K562 (cell line): Measurements from ENCODE around the gene ELAC1. TPM values are rescaled to one million over a fixed set of nuclear protein-coding genes. Genes with fewer than 3 reads are reported as not detected.

Experiments
- ATAC-seq: fragments of 200-7000 bp; cut with Tn5 transposase; 3 replicates; pipeline ENCODE4 v1.9.1; 2020; ENCODE audit warnings: moderate library complexity
- BruUV-seq: library from RNA; stranded (reverse); fragments of 400-500 nt; replicated peaks from 2 replicates; lab custom pipeline; 2021; lab: Mats Ljungman, UMichigan
- CTCF ChIA-PET: fragments of 300-600 bp; formaldehyde crosslinking; extraction: SDS; loops from one replicate; lab custom pipeline; 2021; ENCODE audit warnings: low intra/inter-chr PET ratio; lab: Yijun Ruan, JAX
- POLR2A ChIA-PET: fragments of 300-600, 350-650 bp; sonication (Branson Sonifier 250); formaldehyde crosslinking; extraction: SDS; loops from one replicate; lab custom pipeline; 2021; ENCODE audit warnings: antibody characterized with exemption, inconsistent platforms; lab: Yijun Ruan, JAX
- DNase-seq, 4 experiments: peaks; one replicate each; pipeline versions ENCODE4 v3.0.0 to v3.0.0-alpha.2; 2011 to 2018; ENCODE audit warnings: low spot score in 3 of 4, mixed read lengths in 3 of 4; ENCODE audit errors: extremely low read depth in 1 of 4
- FAIRE-seq: peaks from 2 replicates; lab custom pipeline; 2011; peaks lifted over from hg19 to GRCh38; lab: Jason Lieb, UNC
- H2AFZ ChIP-seq: 2 replicates; pipeline ENCODE4 v1.6.0; 2011; ENCODE audit warnings: low read depth, low read length, control low read depth, inconsistent platforms
- H3K27ac ChIP-seq: fragments of 200-600 bp; 3 replicates; pipeline ENCODE4 v1.8.0; 2011; ENCODE audit warnings: low read depth, mild to moderate bottlenecking, control low read depth, inconsistent platforms, low read length, moderate library complexity, mixed read lengths; ENCODE audit errors: extremely low read depth
- H3K27me3 ChIP-seq, 2 experiments: fragments of 300-600 bp in 1 of 2; 2 replicates in 1 of 2; 3 replicates in 1 of 2; pipeline versions ENCODE4 v1.6.0 to v1.8.0; 2011; ENCODE audit warnings: inconsistent platforms in 2 of 2, low read length in 2 of 2, mild to moderate bottlenecking in 1 of 2, mixed read lengths in 1 of 2, moderate library complexity in 1 of 2; ENCODE audit not compliant: control insufficient read depth in 2 of 2, insufficient read depth in 2 of 2
- H3K36me3 ChIP-seq: fragments of 300-600 bp; 3 replicates; pipeline ENCODE4 v1.8.0; 2011; ENCODE audit warnings: mild to moderate bottlenecking, low read length, inconsistent platforms; ENCODE audit not compliant: control insufficient read depth, insufficient read depth
- H3K4me1 ChIP-seq, 2 experiments: fragments of 200-600 bp in 1 of 2; replicated peaks in 1 of 2; 2 replicates in 1 of 2; 3 replicates in 1 of 2; pipeline versions ENCODE4 v1.5.1 to v1.8.0; 2011; ENCODE audit warnings: inconsistent platforms in 2 of 2, low read length in 2 of 2, mild to moderate bottlenecking in 1 of 2, mixed read lengths in 1 of 2, moderate library complexity in 1 of 2; ENCODE audit not compliant: control insufficient read depth in 2 of 2, insufficient read depth in 2 of 2
- H3K4me2 ChIP-seq: 2 replicates; pipeline ENCODE4 v1.6.1; 2011; ENCODE audit warnings: low read length, control low read depth, inconsistent platforms, mixed read lengths; ENCODE audit not compliant: insufficient read depth
- H3K4me3 ChIP-seq: fragments of 200-600 bp; sonication (generic), shearing (Covaris generic); 2 replicates; pipeline ENCODE4 v1.5.1; 2016; ENCODE audit warnings: control low read depth, inconsistent platforms
- H3K79me2 ChIP-seq: fragments of 200-600 bp; 3 replicates; pipeline ENCODE4 v1.8.0; 2011; ENCODE audit warnings: low read length, inconsistent platforms; ENCODE audit not compliant: control insufficient read depth, insufficient read depth
- H3K9ac ChIP-seq, 2 experiments: 2 replicates each; pipeline versions ENCODE4 v1.6.0 to v1.6.1; 2011; ENCODE audit warnings: low read depth in 2 of 2, low read length in 2 of 2, control low read depth in 1 of 2, inconsistent platforms in 1 of 2, mild to moderate bottlenecking in 1 of 2, mixed read lengths in 1 of 2; ENCODE audit not compliant: insufficient read depth in 1 of 2
- H3K9me1 ChIP-seq: one replicate; pipeline ENCODE4 v1.6.0; 2011; ENCODE audit warnings: inconsistent platforms, mild to moderate bottlenecking, low read length, moderate library complexity; ENCODE audit not compliant: control insufficient read depth, insufficient read depth
- H3K9me3 ChIP-seq: replicated peaks from 2 replicates; pipeline ENCODE4 v1.5.1; 2011; ENCODE audit warnings: low read depth, low read length, inconsistent platforms; ENCODE audit not compliant: control insufficient read depth, insufficient read depth
- H4K20me1 ChIP-seq: replicated peaks from 2 replicates; pipeline ENCODE4 v1.6.1; 2011; ENCODE audit warnings: low read length, inconsistent platforms, mixed read lengths; ENCODE audit not compliant: control insufficient read depth, insufficient read depth
- BDP1 ChIP-seq: IDR thresholded peaks from 3 replicates; pipeline ENCODE4 v1.6.1; 2011; ENCODE audit not compliant: insufficient read length, insufficient read depth
- CREBBP ChIP-seq: IDR thresholded peaks from one replicate; pipeline ENCODE4 v1.6.1; 2012; ENCODE audit warnings: low read depth, mild to moderate bottlenecking, control low read depth, inconsistent platforms, low read length
- IFI16 ChIP-seq: fragments of 250-450 bp; sonication (Bioruptor Pico); IDR thresholded peaks from 2 replicates; pipeline ENCODE4 v2.1.2; 2022; ENCODE audit warnings: mild to moderate bottlenecking, inconsistent platforms
- KAT7 ChIP-seq: sonication (generic); formaldehyde crosslinking; IDR thresholded peaks from 2 replicates; pipeline ENCODE4 v1.8.0; 2022; ENCODE audit warnings: missing genetic modification reagents, mild to moderate bottlenecking, borderline replicate concordance
- NCOA2 ChIP-seq, 2 experiments: fragments of 450-650 bp; IDR thresholded peaks; 2 replicates each; pipeline ENCODE4 v1.6.1; 2018; ENCODE audit warnings: mild to moderate bottlenecking in 2 of 2, moderate library complexity in 1 of 2; ENCODE audit not compliant: partially characterized antibody in 2 of 2
- NR2F6 ChIP-seq: fragments of 450-650 bp; formaldehyde crosslinking; IDR thresholded peaks from 2 replicates; pipeline ENCODE4 v1.4.0; 2020; ENCODE audit warnings: mild to moderate bottlenecking
- RAD51 ChIP-seq: fragments of 450-650 bp; IDR thresholded peaks from 2 replicates; pipeline ENCODE4 v1.7.1; 2016; ENCODE audit warnings: low read depth, mild to moderate bottlenecking, borderline replicate concordance
- SRSF9 ChIP-seq: fragments of 200-400 bp; formaldehyde crosslinking; IDR thresholded peaks from 2 replicates; pipeline ENCODE4 v1.6.1; 2017; ENCODE audit warnings: low read depth, low read length, borderline replicate concordance
- TFAM ChIP-seq: fragments of 250-450 bp; sonication (Bioruptor Pico); conservative IDR thresholded peaks from 2 replicates; pipeline ENCODE4 v1.5.0; 2021; ENCODE audit warnings: mild to moderate bottlenecking, moderate library complexity
- TOE1 ChIP-seq, 2 experiments: fragments of 450-650 bp in 1 of 2; sonication (generic) in 1 of 2; formaldehyde crosslinking in 1 of 2; IDR thresholded peaks; 2 replicates each; pipeline versions ENCODE4 v1.7.1 to v1.8.0; 2016 to 2022; ENCODE audit warnings: borderline replicate concordance in 2 of 2, mild to moderate bottlenecking in 2 of 2, antibody characterized with exemption in 1 of 2, inconsistent platforms in 1 of 2, low read depth in 1 of 2, missing genetic modification reagents in 1 of 2, moderate library complexity in 1 of 2
- U2AF1 ChIP-seq: fragments of 200-400 bp; formaldehyde crosslinking; optimal IDR thresholded peaks from 2 replicates; pipeline ENCODE3; 2017; ENCODE audit warnings: mild to moderate bottlenecking, low read depth, low read length, moderate library complexity
- ZNF12 ChIP-seq: sonication (generic); formaldehyde crosslinking; IDR thresholded peaks from 2 replicates; pipeline ENCODE4 v1.4.0; 2020; ENCODE audit warnings: mild to moderate bottlenecking, missing genetic modification reagents
- ZNF431 ChIP-seq: sonication (generic); formaldehyde crosslinking; IDR thresholded peaks from 2 replicates; pipeline ENCODE4 v1.8.0; 2022; ENCODE audit warnings: mild to moderate bottlenecking, missing genetic modification reagents
- WGBS: fragments of 100-300 bp; shearing (Covaris generic); methylation state at CpG from one replicate; pipeline ENCODE4 v1.1.6; 2016; ENCODE audit warnings: low coverage, mixed read lengths; ENCODE audit not compliant: insufficient coverage; ENCODE audit errors: missing lambda C conversion rate; 5-methylcytosine and 5-hydroxymethylcytosine counted together
- in situ Hi-C: fragments of 300-500 bp; cut with MboI; formaldehyde crosslinking; loops from 4 replicates; pipeline ENCODE4 v1.15.0; 2018; ENCODE audit warnings: inconsistent platforms, mixed read lengths
- intact Hi-C: fragments of 100-400 bp; cut with micrococcal nuclease; formaldehyde crosslinking; loops from 2 replicates; pipeline ENCODE4 v1.14.2; 2022
- polyA plus RNA-seq, 8 experiments: library from polyadenylated mRNA; depleted of rRNA in 4 of 8; stranded (reverse) in 5 of 8; unstranded in 3 of 8; fragments of >200 nt; fragmentation: Nextera tagmentation in 2 of 8; fragmentation: Illumina TruSeq in 1 of 8; extraction: Ambion mirVana in 2 of 8; extraction: Trizol in 1 of 8; gene quantifications; 2 replicates each; pipeline versions ENCODE4 v1.2.1 to v1.2.3, GENCODE V29; 2011 to 2014; ENCODE audit warnings: inconsistent platforms in 1 of 8, missing spikeins in 1 of 8
- total RNA-seq, 7 experiments: library from RNA; depleted of rRNA in 6 of 7; stranded (reverse); fragments of >200 nt in 6 of 7; fragmentation: Illumina TruSeq in 2 of 7; extraction: Trizol in 2 of 7; gene quantifications; 2 replicates each; pipeline versions ENCODE4 v1.2.1 to v1.2.3, GENCODE V29; 2011 to 2021; ENCODE audit warnings: low replicate concordance in 1 of 7
- TF ChIP-seq, protein P1 (sequence below): fragments of 450-650 bp; IDR thresholded peaks from 2 replicates; pipeline ENCODE4 v1.6.1; 2016; ENCODE audit warnings: low read depth, mild to moderate bottlenecking, moderate library complexity
- TF ChIP-seq, protein P2 (sequence below): sonication (generic); formaldehyde crosslinking; IDR thresholded peaks from 2 replicates; pipeline ENCODE4 v1.8.1; 2022; ENCODE audit warnings: missing genetic modification reagents
- TF ChIP-seq, protein P3 (sequence below): sonication (generic); formaldehyde crosslinking; IDR thresholded peaks from 2 replicates; pipeline ENCODE4 v1.8.1; 2023; ENCODE audit warnings: mild to moderate bottlenecking, missing genetic modification reagents
- TF ChIP-seq, protein P4 (sequence below): fragments of 450-650 bp; formaldehyde crosslinking; IDR thresholded peaks from 2 replicates; pipeline ENCODE4 v1.4.0; 2022; ENCODE audit warnings: missing genetic modification characterization

Gene ELAC1
- total and polyA plus RNA-seq, 9 of the 15 experiments (the other 6 are each of a cell fraction or from before 2014, with no cell fraction given), result 3.7 to 7.7 (median 4.9) TPM

DNA sequence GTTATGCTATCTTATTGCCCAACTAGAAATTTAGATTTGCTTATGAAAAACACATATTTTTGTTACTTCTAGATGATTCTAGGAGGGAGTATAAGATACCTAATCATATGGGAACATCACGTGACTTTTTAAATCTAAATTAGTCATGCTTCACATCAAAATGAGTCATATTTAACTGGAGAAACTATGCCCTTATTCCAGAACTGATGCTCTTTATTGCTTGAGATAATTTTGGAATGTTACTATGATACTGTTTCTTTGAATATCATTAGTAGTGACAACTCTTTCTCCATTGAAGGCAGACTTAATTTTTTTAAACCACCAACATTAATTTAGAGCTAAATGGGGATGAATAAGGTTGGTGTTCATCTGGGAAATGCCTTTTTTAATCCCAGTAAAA is 19.9 kb upstream of the ELAC1 start:
- in situ Hi-C loops, result no loop called here
- no peaks in the 10 kb centered on the region for H3K79me2 ChIP-seq
- no peaks in the 10 kb centered on the region; a peak in 2 of 5 replicates for H3K4me1 ChIP-seq
- H3K27me3 ChIP-seq, result no peaks in the 10 kb centered on the region
- no peaks in the 10 kb centered on the region for H3K9me1 ChIP-seq
- H4K20me1 ChIP-seq, result no peaks in the 10 kb centered on the region
- no peaks in the 10 kb centered on the region for H3K9me3 ChIP-seq
- intact Hi-C loops, result no loop called here
- no peak overlapping the region for H3K27ac ChIP-seq
- ATAC-seq (no peak), FAIRE-seq (no peak), DNase-seq (peak in 1 of 4 experiments; percentile 8)
- H3K4me2 ChIP-seq, result no peak overlapping the region
- ChIA-PET CTCF (no interaction called here), POLR2A (interaction anchor here (0.6 kb wide), 1 partner anchor 16 kb away, joined by 3 read pairs; no protein-coding TSS in a partner anchor)
- BruUV-seq, result no TSS peak
- peaks cover 4% of the 10 kb centered on the region; the same call in 2 of the 3 replicates for H3K36me3 ChIP-seq
- WGBS, result 47% methylated on average over 1 of the region's 1 CpG
- no peak overlapping the region for H3K9ac ChIP-seq
- H3K4me3 ChIP-seq, result no peak overlapping the region
- H2AFZ ChIP-seq, result no peak overlapping the region
- TF ChIP-seq, protein P1, sequence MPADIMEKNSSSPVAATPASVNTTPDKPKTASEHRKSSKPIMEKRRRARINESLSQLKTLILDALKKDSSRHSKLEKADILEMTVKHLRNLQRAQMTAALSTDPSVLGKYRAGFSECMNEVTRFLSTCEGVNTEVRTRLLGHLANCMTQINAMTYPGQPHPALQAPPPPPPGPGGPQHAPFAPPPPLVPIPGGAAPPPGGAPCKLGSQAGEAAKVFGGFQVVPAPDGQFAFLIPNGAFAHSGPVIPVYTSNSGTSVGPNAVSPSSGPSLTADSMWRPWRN, result no peak
- TF ChIP-seq, protein P2, sequence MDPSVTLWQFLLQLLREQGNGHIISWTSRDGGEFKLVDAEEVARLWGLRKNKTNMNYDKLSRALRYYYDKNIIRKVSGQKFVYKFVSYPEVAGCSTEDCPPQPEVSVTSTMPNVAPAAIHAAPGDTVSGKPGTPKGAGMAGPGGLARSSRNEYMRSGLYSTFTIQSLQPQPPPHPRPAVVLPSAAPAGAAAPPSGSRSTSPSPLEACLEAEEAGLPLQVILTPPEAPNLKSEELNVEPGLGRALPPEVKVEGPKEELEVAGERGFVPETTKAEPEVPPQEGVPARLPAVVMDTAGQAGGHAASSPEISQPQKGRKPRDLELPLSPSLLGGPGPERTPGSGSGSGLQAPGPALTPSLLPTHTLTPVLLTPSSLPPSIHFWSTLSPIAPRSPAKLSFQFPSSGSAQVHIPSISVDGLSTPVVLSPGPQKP (CRISPR knock-in tag), result no peak
- TF ChIP-seq U2AF1, result no peak
- no peak for TF ChIP-seq SRSF9
- no peak for TF ChIP-seq KAT7 (CRISPR knock-in tag)
- TF ChIP-seq TOE1 (IDR thresholded peaks at IDR 0.05; ENCODE audit: borderline replicate concordance), result peak; percentile 70; the same call in 1 of the 2 replicates
- TF ChIP-seq TOE1 (CRISPR knock-in tag; IDR thresholded peaks at IDR 0.05; ENCODE audit: borderline replicate concordance, low read depth), result no peak
- no peak for TF ChIP-seq ZNF431 (CRISPR knock-in tag)
- TF ChIP-seq NR2F6, result no peak
- no peak for TF ChIP-seq BDP1
- TF ChIP-seq CREBBP, result no peak
- TF ChIP-seq, protein P3, sequence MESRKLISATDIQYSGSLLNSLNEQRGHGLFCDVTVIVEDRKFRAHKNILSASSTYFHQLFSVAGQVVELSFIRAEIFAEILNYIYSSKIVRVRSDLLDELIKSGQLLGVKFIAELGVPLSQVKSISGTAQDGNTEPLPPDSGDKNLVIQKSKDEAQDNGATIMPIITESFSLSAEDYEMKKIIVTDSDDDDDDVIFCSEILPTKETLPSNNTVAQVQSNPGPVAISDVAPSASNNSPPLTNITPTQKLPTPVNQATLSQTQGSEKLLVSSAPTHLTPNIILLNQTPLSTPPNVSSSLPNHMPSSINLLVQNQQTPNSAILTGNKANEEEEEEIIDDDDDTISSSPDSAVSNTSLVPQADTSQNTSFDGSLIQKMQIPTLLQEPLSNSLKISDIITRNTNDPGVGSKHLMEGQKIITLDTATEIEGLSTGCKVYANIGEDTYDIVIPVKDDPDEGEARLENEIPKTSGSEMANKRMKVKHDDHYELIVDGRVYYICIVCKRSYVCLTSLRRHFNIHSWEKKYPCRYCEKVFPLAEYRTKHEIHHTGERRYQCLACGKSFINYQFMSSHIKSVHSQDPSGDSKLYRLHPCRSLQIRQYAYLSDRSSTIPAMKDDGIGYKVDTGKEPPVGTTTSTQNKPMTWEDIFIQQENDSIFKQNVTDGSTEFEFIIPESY (CRISPR knock-in tag), result no peak
- no peak for TF ChIP-seq IFI16 (CRISPR knock-in tag)
- no peak for TF ChIP-seq TFAM (CRISPR knock-in tag)
- TF ChIP-seq RAD51, result peak; percentile 61; the same call in 1 of the 2 replicates
- TF ChIP-seq, protein P4, sequence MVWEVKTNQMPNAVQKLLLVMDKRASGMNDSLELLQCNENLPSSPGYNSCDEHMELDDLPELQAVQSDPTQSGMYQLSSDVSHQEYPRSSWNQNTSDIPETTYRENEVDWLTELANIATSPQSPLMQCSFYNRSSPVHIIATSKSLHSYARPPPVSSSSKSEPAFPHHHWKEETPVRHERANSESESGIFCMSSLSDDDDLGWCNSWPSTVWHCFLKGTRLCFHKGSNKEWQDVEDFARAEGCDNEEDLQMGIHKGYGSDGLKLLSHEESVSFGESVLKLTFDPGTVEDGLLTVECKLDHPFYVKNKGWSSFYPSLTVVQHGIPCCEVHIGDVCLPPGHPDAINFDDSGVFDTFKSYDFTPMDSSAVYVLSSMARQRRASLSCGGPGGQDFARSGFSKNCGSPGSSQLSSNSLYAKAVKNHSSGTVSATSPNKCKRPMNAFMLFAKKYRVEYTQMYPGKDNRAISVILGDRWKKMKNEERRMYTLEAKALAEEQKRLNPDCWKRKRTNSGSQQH (CRISPR knock-in tag), result no peak
- TF ChIP-seq NCOA2 (IDR thresholded peaks at IDR 0.05; ENCODE audit: partially characterized antibody in 2 of 2), result no peak
- TF ChIP-seq ZNF12 (CRISPR knock-in tag), result no peak
